ENCODE measurements around the gene COL24A1. TPM values are rescaled to one million over a fixed set of nuclear protein-coding genes. Genes with fewer than 3 reads are reported as not detected.
"Not testable (repeated sequence)": the region's sequence is repeated elsewhere in the genome, so short reads cannot be mapped to it uniquely, and the experiment has no call there.

COL24A1 gene
- total RNA-seq, 1 experiment from 2014 or later, result not detected

GRCh38 chr1:86114236-86114635, 42.3 kb downstream of the COL24A1 start (continued):
- TF ChIP-seq ZBTB33 (IDR thresholded peaks at IDR 0.05; ENCODE audit: extremely low read depth, insufficient replicate concordance, low read length), result no peak
- no peak for TF ChIP-seq FOSL1 (IDR thresholded peaks at IDR 0.05; ENCODE audit: low read depth)
- no peak for TF ChIP-seq SP1 (IDR thresholded peaks at IDR 0.05; ENCODE audit: low read depth)
- no peak for TF ChIP-seq POLR2AphosphoS5 (IDR thresholded peaks at IDR 0.05; ENCODE audit: low read depth, low read length)

- DNase-seq (ENCODE audit: low read depth, low spot score); H3K27ac ChIP-seq (ENCODE audit: low read depth, low read length); H3K4me2 ChIP-seq (ENCODE audit: low read length); H3K9me2 ChIP-seq (ENCODE audit: insufficient read depth); H3K27me3 ChIP-seq (ENCODE audit: insufficient read depth, low read length); H3K4me3 ChIP-seq (replicated peaks in 1 of 2; ENCODE audit: low read depth in 1 of 2, low read length in 2 of 2); CTCF ChIA-PET; H3K79me2 ChIP-seq (ENCODE audit: insufficient read depth, low read length); BruUV-seq (replicated peaks); H3K4me1 ChIP-seq (ENCODE audit: control insufficient read depth in 1 of 2, insufficient read depth in 2 of 2, low read length in 2 of 2); H3K9me3 ChIP-seq (ENCODE audit: control insufficient read depth in 1 of 2, insufficient read depth in 1 of 2, low read depth in 1 of 2, low read length in 2 of 2); POLR2A ChIA-PET; H3K36me3 ChIP-seq (ENCODE audit: control insufficient read depth in 1 of 2, insufficient read depth in 2 of 2, low read length in 2 of 2); ATAC-seq; intact Hi-C loops (cut with micrococcal nuclease); H2AFZ ChIP-seq (ENCODE audit: low read depth, low read length, poor library complexity, severe bottlenecking); H4K20me1 ChIP-seq (ENCODE audit: insufficient read depth); RAD21 ChIA-PET (ENCODE audit: low non-redundant PET in 1 of 2, low total read pairs in 2 of 2, uncharacterized antibody in 2 of 2, unreplicated experiment in 2 of 2); H3K9ac ChIP-seq (ENCODE audit: low read length): not testable (repeated sequence)
Observed at GRCh38 chr1:86111590-86111989, 45.0 kb downstream of the COL24A1 start.

GRCh38 chr1:86110451-86111129, 46.0 kb downstream of the COL24A1 start:
- Histone ChIP-seq H3K79me2 (ENCODE audit: insufficient read depth, low read length) (no peaks in the 10 kb centered on the region), H3K4me1 (ENCODE audit: control insufficient read depth in 1 of 2, insufficient read depth in 2 of 2, low read length in 2 of 2) (no peaks in the 10 kb centered on the region), H3K9me3 (ENCODE audit: control insufficient read depth in 1 of 2, insufficient read depth in 1 of 2, low read depth in 1 of 2, low read length in 2 of 2) (no peaks in the 10 kb centered on the region), H3K36me3 (ENCODE audit: control insufficient read depth in 1 of 2, insufficient read depth in 2 of 2, low read length in 2 of 2) (no peaks in the 10 kb centered on the region), H3K4me2 (ENCODE audit: low read length) (no peak overlapping the region), H4K20me1 (ENCODE audit: insufficient read depth) (no peaks in the 10 kb centered on the region), H3K4me3 (replicated peaks in 1 of 2; ENCODE audit: low read depth in 1 of 2, low read length in 2 of 2) (no peak overlapping the region), H2AFZ (ENCODE audit: low read depth, low read length, poor library complexity, severe bottlenecking) (no peak overlapping the region), H3K9me2 (ENCODE audit: insufficient read depth) (no peaks in the 10 kb centered on the region), H3K9ac (ENCODE audit: low read length) (no peak overlapping the region), H3K27me3 (ENCODE audit: insufficient read depth, low read length) (no peaks in the 10 kb centered on the region), H3K27ac (ENCODE audit: low read depth, low read length) (no peak overlapping the region)
- ChIA-PET RAD21 (ENCODE audit: low non-redundant PET in 1 of 2, low total read pairs in 2 of 2, uncharacterized antibody in 2 of 2, unreplicated experiment in 2 of 2) (no interaction called here), CTCF (no interaction called here), POLR2A (no interaction called here)
- DNase-seq (ENCODE audit: low read depth, low spot score) (no peak), ATAC-seq (no peak)
- intact Hi-C loops (cut with micrococcal nuclease), result no loop called here
- no TSS peak for BruUV-seq (replicated peaks)
- no peak for TF ChIP-seq SP1 (IDR thresholded peaks at IDR 0.05; ENCODE audit: low read depth)
- no peak for TF ChIP-seq ZBTB33 (IDR thresholded peaks at IDR 0.05; ENCODE audit: extremely low read depth, insufficient replicate concordance, low read length)
- no peak for TF ChIP-seq EGR1 (IDR thresholded peaks at IDR 0.05; ENCODE audit: low read depth)
- no peak for TF ChIP-seq EZH2phosphoT487 (IDR thresholded peaks at IDR 0.05; ENCODE audit: borderline replicate concordance)
- TF ChIP-seq CTCF (IDR thresholded peaks at IDR 0.05 in 2 of 3, conservative IDR thresholded peaks at IDR 0.05 in 1 of 3; ENCODE audit: borderline replicate concordance in 1 of 3, insufficient read depth in 1 of 3, low read depth in 2 of 3, low read length in 2 of 3), result no peak
- TF ChIP-seq FOSL1 (IDR thresholded peaks at IDR 0.05; ENCODE audit: low read depth), result no peak
- TF ChIP-seq JUND (IDR thresholded peaks at IDR 0.05), result no peak
- TF ChIP-seq RAD21 (IDR thresholded peaks at IDR 0.05; ENCODE audit: low read depth), result no peak
- TF ChIP-seq YY1 (IDR thresholded peaks at IDR 0.05; ENCODE audit: extremely low read depth, insufficient replicate concordance, low read depth, low read length), result no peak
- no peak for TF ChIP-seq EZH2 (IDR thresholded peaks at IDR 0.05)

Data from HCT116 (cell line).